KMS-11 (cell line): ENCODE data around the gene FBRS.

Experiments
- H2AFZ ChIP-seq: fragments of 200-600 bp; sonication (generic); 2 replicates; pipeline ENCODE4 v1.6.1; 2016; ENCODE audit warnings: antibody characterized with exemption, mixed run types, low read depth
- H3K27ac ChIP-seq: fragments of 200-600 bp; sonication (generic); 2 replicates; pipeline ENCODE4 v1.6.1; 2016; ENCODE audit warnings: mild to moderate bottlenecking, mixed run types
- H3K27me3 ChIP-seq: fragments of 200-600 bp; sonication (generic); 2 replicates; pipeline ENCODE4 v1.6.1; 2017; ENCODE audit warnings: mild to moderate bottlenecking, low read depth, mixed run types, moderate library complexity; ENCODE audit not compliant: insufficient read depth
- H3K36me3 ChIP-seq: fragments of 200-600 bp; sonication (generic); 2 replicates; pipeline ENCODE4 v1.6.1; 2017; ENCODE audit warnings: mild to moderate bottlenecking, mixed run types; ENCODE audit not compliant: insufficient read depth
- H3K4me1 ChIP-seq: fragments of 200-600 bp; sonication (generic); 2 replicates; pipeline ENCODE4 v1.6.1; 2016; ENCODE audit warnings: mild to moderate bottlenecking, low read depth, mixed run types; ENCODE audit not compliant: poor library complexity, severe bottlenecking
- H3K4me2 ChIP-seq: fragments of 200-600 bp; sonication (generic); 2 replicates; pipeline ENCODE4 v1.7.0; 2016; ENCODE audit warnings: mild to moderate bottlenecking, mixed run types
- H3K4me3 ChIP-seq: fragments of 200-600 bp; sonication (generic); IDR thresholded peaks from 2 replicates; pipeline ENCODE4 v1.6.1; 2017; ENCODE audit warnings: low read depth, low read length, mixed read lengths; ENCODE audit not compliant: insufficient read depth
- H3K79me2 ChIP-seq: fragments of 200-600 bp; sonication (generic); 2 replicates; pipeline ENCODE4 v1.6.1; 2016; ENCODE audit warnings: low read depth, mixed run types; ENCODE audit not compliant: insufficient read depth
- H3K9ac ChIP-seq: fragments of 200-600 bp; sonication (generic); 2 replicates; pipeline ENCODE4 v1.6.1; 2016; ENCODE audit warnings: mild to moderate bottlenecking, mixed run types
- H4K20me1 ChIP-seq: fragments of 200-600 bp; sonication (generic); 2 replicates; pipeline ENCODE4 v1.6.1; 2016; ENCODE audit warnings: mild to moderate bottlenecking, mixed run types; ENCODE audit not compliant: insufficient read depth
- TF ChIP-seq, protein P1 (sequence below): fragments of 200-600 bp; sonication (generic); conservative IDR thresholded peaks from 2 replicates; pipeline ENCODE4 v1.6.1; 2017; ENCODE audit warnings: low read depth, mild to moderate bottlenecking, antibody characterized with exemption, low read length, moderate library complexity, mixed read lengths

The FBRS gene

DNA sequence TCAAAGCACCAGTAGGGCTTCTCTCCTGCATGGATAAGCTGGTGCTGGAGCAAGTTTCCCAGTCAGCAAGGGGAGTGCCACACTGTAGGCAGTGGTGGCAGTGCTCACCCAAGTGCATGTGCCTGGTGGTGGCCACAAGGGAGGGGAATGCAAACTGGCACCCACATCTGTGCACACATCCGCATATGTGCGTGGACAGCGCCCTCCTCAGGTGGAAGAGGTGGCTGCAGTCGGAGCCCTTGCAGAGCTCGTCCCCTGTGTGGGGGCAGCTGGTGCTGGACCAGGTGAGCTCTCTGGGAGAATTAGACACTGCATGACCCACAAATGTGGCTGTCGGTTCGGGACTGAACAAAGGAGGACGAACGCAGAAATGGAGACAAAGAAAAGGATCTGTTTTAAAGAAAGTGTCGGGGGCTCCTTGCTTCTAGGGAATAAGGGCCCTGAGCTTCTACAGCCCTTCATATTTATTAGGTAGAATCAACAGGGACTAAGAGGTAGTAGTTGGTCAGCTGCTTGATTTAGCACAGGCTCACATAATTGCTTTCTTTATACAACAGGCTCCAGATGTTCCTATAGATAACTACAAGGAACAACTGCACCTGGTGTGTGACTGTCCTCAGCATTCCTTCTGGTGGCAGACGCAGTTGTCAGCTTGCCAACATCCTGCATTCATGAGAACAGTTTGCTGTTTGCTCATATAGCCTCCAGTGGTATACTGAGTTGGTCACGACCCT lies 42.7 kb upstream of the FBRS start:
- H4K20me1 ChIP-seq, result no peaks in the 10 kb centered on the region
- no peak overlapping the region for H3K27ac ChIP-seq
- H2AFZ ChIP-seq, result no peak overlapping the region
- TF ChIP-seq, protein P1, sequence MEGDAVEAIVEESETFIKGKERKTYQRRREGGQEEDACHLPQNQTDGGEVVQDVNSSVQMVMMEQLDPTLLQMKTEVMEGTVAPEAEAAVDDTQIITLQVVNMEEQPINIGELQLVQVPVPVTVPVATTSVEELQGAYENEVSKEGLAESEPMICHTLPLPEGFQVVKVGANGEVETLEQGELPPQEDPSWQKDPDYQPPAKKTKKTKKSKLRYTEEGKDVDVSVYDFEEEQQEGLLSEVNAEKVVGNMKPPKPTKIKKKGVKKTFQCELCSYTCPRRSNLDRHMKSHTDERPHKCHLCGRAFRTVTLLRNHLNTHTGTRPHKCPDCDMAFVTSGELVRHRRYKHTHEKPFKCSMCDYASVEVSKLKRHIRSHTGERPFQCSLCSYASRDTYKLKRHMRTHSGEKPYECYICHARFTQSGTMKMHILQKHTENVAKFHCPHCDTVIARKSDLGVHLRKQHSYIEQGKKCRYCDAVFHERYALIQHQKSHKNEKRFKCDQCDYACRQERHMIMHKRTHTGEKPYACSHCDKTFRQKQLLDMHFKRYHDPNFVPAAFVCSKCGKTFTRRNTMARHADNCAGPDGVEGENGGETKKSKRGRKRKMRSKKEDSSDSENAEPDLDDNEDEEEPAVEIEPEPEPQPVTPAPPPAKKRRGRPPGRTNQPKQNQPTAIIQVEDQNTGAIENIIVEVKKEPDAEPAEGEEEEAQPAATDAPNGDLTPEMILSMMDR, result peak; percentile 89
- no peaks in the 10 kb centered on the region for H3K27me3 ChIP-seq
- H3K9ac ChIP-seq, result no peak overlapping the region
- no peaks in the 10 kb centered on the region for H3K36me3 ChIP-seq
- H3K4me2 ChIP-seq, result no peak overlapping the region
- no peaks in the 10 kb centered on the region for H3K79me2 ChIP-seq
- H3K4me3 ChIP-seq, result no peak overlapping the region
- peaks cover 11% of the 10 kb centered on the region for H3K4me1 ChIP-seq

DNA sequence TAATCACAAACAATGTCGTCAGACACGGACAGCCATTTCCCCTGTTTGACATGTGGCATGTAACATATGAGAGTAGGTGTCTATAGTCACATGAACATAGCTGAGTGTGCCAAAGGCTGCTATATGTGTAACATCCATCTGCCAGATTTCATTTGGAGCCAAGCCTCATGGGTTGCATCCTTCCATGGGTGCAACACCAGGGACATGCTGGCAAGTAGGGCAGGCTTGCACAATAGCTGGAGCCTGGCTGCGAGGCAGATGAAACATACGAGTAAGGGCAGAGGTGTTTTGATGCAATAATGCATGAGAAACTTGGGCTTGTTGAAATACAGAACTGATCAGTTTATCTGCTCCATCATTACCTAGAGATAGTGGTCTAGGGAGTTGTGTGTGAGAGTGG lies 39.0 kb upstream of the FBRS start:
- Histone ChIP-seq H3K4me2 (no peak overlapping the region), H3K4me3 (no peak overlapping the region), H3K4me1 (peaks cover 6% of the 10 kb centered on the region), H4K20me1 (no peaks in the 10 kb centered on the region), H3K36me3 (no peaks in the 10 kb centered on the region), H3K9ac (no peak overlapping the region), H3K79me2 (no peaks in the 10 kb centered on the region), H3K27ac (no peak overlapping the region), H2AFZ (no peak overlapping the region), H3K27me3 (no peaks in the 10 kb centered on the region)
- TF ChIP-seq, protein P1, result no peak

DNA sequence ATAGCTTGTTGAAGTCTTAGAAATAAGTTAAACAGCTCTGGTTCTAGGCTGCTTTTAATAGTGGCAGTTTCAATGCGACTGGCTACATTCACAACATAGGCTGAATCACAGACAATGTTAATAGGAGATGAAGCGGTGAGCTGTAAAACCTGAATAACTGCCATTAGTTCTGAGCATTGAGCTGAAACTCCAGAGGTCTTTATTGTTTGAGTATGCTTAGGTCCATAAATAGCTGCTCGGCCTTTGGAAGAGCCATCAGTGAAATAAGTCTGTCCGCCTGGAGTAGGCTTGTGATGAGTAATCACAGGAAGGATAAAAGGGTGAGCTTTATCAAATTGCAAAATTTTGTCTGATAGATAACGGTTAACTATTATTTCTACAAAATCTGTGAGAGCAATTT lies 38.6 kb upstream of the FBRS start:
- H3K36me3 ChIP-seq, result no peaks in the 10 kb centered on the region
- no peak overlapping the region for H3K4me3 ChIP-seq
- no peak overlapping the region for H2AFZ ChIP-seq
- no peak overlapping the region for H3K4me2 ChIP-seq
- no peak overlapping the region for H3K9ac ChIP-seq
- no peaks in the 10 kb centered on the region for H3K27me3 ChIP-seq
- peaks cover 6% of the 10 kb centered on the region for H3K4me1 ChIP-seq
- H3K79me2 ChIP-seq, result no peaks in the 10 kb centered on the region
- no peak overlapping the region for H3K27ac ChIP-seq
- TF ChIP-seq, protein P1, result no peak
- H4K20me1 ChIP-seq, result no peaks in the 10 kb centered on the region

DNA sequence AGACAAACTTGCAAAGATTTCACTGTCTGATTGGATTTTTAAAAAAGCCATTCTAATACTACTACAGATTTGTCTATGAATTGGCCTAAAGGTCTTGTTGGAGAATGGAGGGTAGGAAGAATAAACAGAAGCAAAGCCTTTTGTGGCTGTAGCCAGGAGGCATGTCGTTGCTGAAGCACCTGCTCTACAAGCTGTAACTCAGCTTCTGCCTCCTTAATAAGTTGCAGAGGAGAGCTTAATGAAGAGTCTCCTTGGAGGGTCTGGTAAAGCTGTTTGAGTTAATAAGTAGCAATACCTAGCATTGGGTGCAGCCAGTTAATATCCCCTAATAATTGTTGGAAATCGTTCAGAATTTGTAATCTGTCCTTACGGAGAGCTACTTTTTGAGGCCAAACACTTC lies 38.1 kb upstream of the FBRS start:
- H3K9ac ChIP-seq, result no peak overlapping the region
- H3K27me3 ChIP-seq, result no peaks in the 10 kb centered on the region
- no peaks in the 10 kb centered on the region for H3K79me2 ChIP-seq
- H2AFZ ChIP-seq, result no peak overlapping the region
- TF ChIP-seq, protein P1, result no peak
- H4K20me1 ChIP-seq, result no peaks in the 10 kb centered on the region
- no peak overlapping the region for H3K27ac ChIP-seq
- H3K4me3 ChIP-seq, result no peak overlapping the region
- H3K4me2 ChIP-seq, result no peak overlapping the region
- peaks cover 4% of the 10 kb centered on the region for H3K4me1 ChIP-seq
- H3K36me3 ChIP-seq, result no peaks in the 10 kb centered on the region
